ENCODE results near the gene SPAG16. TPM values are rescaled to one million over a fixed set of nuclear protein-coding genes. Genes with fewer than 3 reads are reported as not detected.
"Not testable (repeated sequence)": the region's sequence is repeated elsewhere in the genome, so short reads cannot be mapped to it uniquely, and the experiment has no call there.

SPAG16 gene
- total RNA-seq, 1 donor from 2014 or later = 7.6 TPM

- TF ChIP-seq CTCF (IDR thresholded peaks at IDR 0.05) = no peak
- H3K4me1 ChIP-seq = no peaks in the 10 kb centered on the region
- no peak overlapping the region for H3K27ac ChIP-seq
- no peak for DNase-seq (ENCODE audit: low spot score in 2 of 2)
- H3K4me3 ChIP-seq = no peak overlapping the region
- no peaks in the 10 kb centered on the region for H3K27me3 ChIP-seq
- no peaks in the 10 kb centered on the region for H3K36me3 ChIP-seq
- intact Hi-C loops (cut with DNase I) = no loop called here
- H3K9me3 ChIP-seq = peaks cover 0 to 5% of the 10 kb centered on the region in 2 donors
Measured at GRCh38 chr2:213682276-213682675, 398.0 kb downstream of the SPAG16 start.

DNA sequence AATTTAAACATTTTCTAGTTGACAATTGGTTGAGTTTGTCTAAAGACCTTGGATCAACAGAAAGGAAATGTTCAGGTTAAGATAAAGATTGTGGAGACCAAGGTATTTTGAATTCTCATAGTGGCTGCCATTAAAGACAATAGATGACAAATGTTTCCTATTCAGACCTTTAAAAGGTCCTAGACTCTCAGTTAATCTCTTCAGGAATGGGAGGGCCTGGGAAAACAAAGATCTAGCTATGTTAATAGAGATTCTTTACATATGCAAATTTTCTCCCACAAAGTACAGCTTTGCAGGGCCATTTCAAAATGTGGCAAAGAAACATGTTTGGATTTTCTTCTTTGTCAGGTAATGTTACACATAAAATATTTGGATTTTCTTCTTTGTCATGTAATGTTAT is 403.9 kb downstream of the SPAG16 start:
- no peak for DNase-seq (ENCODE audit: low spot score in 2 of 2)
- Histone ChIP-seq H3K4me1 (no peaks in the 10 kb centered on the region), H3K36me3 (no peaks in the 10 kb centered on the region), H3K9me3 (no peaks in the 10 kb centered on the region), H3K4me3 (no peak overlapping the region), H3K27me3 (no peaks in the 10 kb centered on the region), H3K27ac (no peak overlapping the region)
- TF ChIP-seq CTCF (IDR thresholded peaks at IDR 0.05) = no peak
- intact Hi-C loops (cut with DNase I) = no loop called here

DNA sequence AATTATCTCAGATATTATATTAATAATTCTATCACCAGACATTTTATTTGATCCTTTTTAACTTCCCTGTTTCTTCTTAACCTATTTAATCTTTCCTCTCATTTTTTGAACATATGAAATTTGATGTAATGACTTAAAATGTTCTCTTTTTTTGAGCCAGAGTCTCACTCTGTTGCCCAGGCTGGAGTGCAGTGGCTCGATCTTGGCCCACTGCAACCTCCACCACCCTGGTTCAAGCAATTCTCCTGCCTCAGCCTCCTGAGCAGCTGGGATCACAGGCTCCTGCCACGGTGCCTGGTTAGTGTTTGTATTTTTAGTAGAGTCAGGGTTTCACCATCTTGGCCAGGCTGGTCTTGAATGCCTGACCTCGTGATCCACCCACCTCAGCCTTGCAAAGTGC is 404.6 kb downstream of the SPAG16 start:
- H3K27ac ChIP-seq; H3K4me1 ChIP-seq; DNase-seq (ENCODE audit: low spot score in 2 of 2); H3K36me3 ChIP-seq; H3K9me3 ChIP-seq; H3K4me3 ChIP-seq; intact Hi-C loops (cut with DNase I); H3K27me3 ChIP-seq: not testable (repeated sequence)

- H3K9me3 ChIP-seq = no peaks in the 10 kb centered on the region
Measured at GRCh38 chr2:213689585-213689984, 405.3 kb downstream of the SPAG16 start.

GRCh38 chr2:213691351-213691750 is 407.1 kb downstream of the SPAG16 start:
- intact Hi-C loops (cut with DNase I) = no loop called here
- no peaks in the 10 kb centered on the region for H3K27me3 ChIP-seq
- TF ChIP-seq CTCF (IDR thresholded peaks at IDR 0.05) = no peak

More at GRCh38 chr2:213689585-213689984, 405.3 kb downstream of the SPAG16 start:
- H3K27me3 ChIP-seq = no peaks in the 10 kb centered on the region
- H3K36me3 ChIP-seq = no peaks in the 10 kb centered on the region
- H3K4me3 ChIP-seq = no peak overlapping the region
- H3K27ac ChIP-seq = no peak overlapping the region
- H3K4me1 ChIP-seq = no peaks in the 10 kb centered on the region
- TF ChIP-seq CTCF (IDR thresholded peaks at IDR 0.05) = no peak
- no peak for DNase-seq (ENCODE audit: low spot score in 2 of 2)
- intact Hi-C loops (cut with DNase I) = no loop called here

GRCh38 chr2:213696442-213696841 is 412.2 kb downstream of the SPAG16 start:
- intact Hi-C loops (cut with DNase I) = no loop called here
- TF ChIP-seq CTCF (IDR thresholded peaks at IDR 0.05) = no peak

More at GRCh38 chr2:213691351-213691750, 407.1 kb downstream of the SPAG16 start:
- Histone ChIP-seq H3K27ac (no peak overlapping the region), H3K36me3 (no peaks in the 10 kb centered on the region), H3K4me3 (no peak overlapping the region), H3K4me1 (no peaks in the 10 kb centered on the region), H3K9me3 (no peaks in the 10 kb centered on the region)
- no peak for DNase-seq (ENCODE audit: low spot score in 2 of 2)

GRCh38 chr2:213701365-213701764 is 417.1 kb downstream of the SPAG16 start:
- DNase-seq (ENCODE audit: low spot score in 2 of 2); intact Hi-C loops (cut with DNase I); H3K27me3 ChIP-seq; H3K36me3 ChIP-seq; H3K27ac ChIP-seq; H3K9me3 ChIP-seq; H3K4me3 ChIP-seq; H3K4me1 ChIP-seq: not testable (repeated sequence)

More at GRCh38 chr2:213696442-213696841, 412.2 kb downstream of the SPAG16 start:
- Histone ChIP-seq H3K4me1 (no peaks in the 10 kb centered on the region), H3K4me3 (no peak overlapping the region), H3K36me3 (no peaks in the 10 kb centered on the region), H3K27ac (no peak overlapping the region), H3K27me3 (no peaks in the 10 kb centered on the region), H3K9me3 (no peaks in the 10 kb centered on the region)
- no peak for DNase-seq (ENCODE audit: low spot score in 2 of 2)
